ENCODE measurements around the gene GTF3C1.

DNA sequence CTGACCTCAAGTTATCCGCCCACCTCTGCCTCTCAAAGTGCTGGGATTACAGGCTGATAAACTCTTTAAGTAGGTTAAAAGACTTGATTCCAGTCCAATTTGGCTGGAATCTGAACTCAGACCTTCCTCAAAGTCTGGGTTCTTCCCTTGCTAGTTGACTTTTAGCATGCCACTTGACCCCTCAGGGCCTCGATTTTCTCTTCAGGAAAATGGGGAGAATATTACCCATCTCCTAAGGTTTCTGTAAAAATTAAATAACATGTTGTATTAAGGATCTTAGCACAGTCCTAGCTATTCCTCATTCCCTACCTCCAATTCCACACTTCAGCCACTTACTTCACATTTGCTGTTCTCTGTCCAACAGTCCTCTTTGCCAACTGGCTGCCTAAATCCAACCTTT, 1.9 kb downstream of the GTF3C1 start:
- TF ChIP-seq, protein P1, sequence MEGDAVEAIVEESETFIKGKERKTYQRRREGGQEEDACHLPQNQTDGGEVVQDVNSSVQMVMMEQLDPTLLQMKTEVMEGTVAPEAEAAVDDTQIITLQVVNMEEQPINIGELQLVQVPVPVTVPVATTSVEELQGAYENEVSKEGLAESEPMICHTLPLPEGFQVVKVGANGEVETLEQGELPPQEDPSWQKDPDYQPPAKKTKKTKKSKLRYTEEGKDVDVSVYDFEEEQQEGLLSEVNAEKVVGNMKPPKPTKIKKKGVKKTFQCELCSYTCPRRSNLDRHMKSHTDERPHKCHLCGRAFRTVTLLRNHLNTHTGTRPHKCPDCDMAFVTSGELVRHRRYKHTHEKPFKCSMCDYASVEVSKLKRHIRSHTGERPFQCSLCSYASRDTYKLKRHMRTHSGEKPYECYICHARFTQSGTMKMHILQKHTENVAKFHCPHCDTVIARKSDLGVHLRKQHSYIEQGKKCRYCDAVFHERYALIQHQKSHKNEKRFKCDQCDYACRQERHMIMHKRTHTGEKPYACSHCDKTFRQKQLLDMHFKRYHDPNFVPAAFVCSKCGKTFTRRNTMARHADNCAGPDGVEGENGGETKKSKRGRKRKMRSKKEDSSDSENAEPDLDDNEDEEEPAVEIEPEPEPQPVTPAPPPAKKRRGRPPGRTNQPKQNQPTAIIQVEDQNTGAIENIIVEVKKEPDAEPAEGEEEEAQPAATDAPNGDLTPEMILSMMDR (IDR thresholded peaks at IDR 0.05), result no peak
- no peak for TF ChIP-seq POLR2A (IDR thresholded peaks at IDR 0.05)

All from adrenal gland (tissue), 5 donors.